ENCODE measurements around the gene ADPRHL1.
A peak's percentile ranks its signal among the peaks of the same experiment; 100 is the strongest.
"Not testable (repeated sequence)": the region's sequence is repeated elsewhere in the genome, so short reads cannot be mapped to it uniquely, and the experiment has no call there.

ADPRHL1 gene

GRCh38 chr13:113454936-113455335 lies 1.6 kb upstream of the ADPRHL1 start:
- DNase-seq, result no peak

- no peak for DNase-seq
These were observed 822 bp downstream of the ADPRHL1 start for GRCh38 chr13:113452466-113452865.

GRCh38 chr13:113451951-113452421 lies 1.3 kb downstream of the ADPRHL1 start:
- DNase-seq, result no peak

- peak; percentile 12 for DNase-seq
These were observed 2.2 kb downstream of the ADPRHL1 start for GRCh38 chr13:113450861-113451620.

GRCh38 chr13:113450348-113450744 lies 2.9 kb downstream of the ADPRHL1 start:
- DNase-seq, result not testable (repeated sequence)

- no peak for DNase-seq
These were observed 3.5 kb downstream of the ADPRHL1 start for GRCh38 chr13:113449693-113450347.

- peak; percentile 58 for DNase-seq
These were observed 4.2 kb downstream of the ADPRHL1 start for GRCh38 chr13:113448885-113449692.

- DNase-seq, result no peak
These were observed 4.8 kb downstream of the ADPRHL1 start for GRCh38 chr13:113448545-113448884.

- no peak for DNase-seq
These were observed 5.7 kb downstream of the ADPRHL1 start for GRCh38 chr13:113447596-113447995.

- DNase-seq, result no peak
These were observed 6.8 kb downstream of the ADPRHL1 start for GRCh38 chr13:113446488-113446854.

GRCh38 chr13:113445791-113446487 lies 7.3 kb downstream of the ADPRHL1 start:
- DNase-seq, result no peak

GRCh38 chr13:113443991-113444390 lies 9.3 kb downstream of the ADPRHL1 start:
- no peak for DNase-seq

- DNase-seq, result no peak
These were observed 10.3 kb downstream of the ADPRHL1 start for GRCh38 chr13:113442985-113443362.

- no peak for DNase-seq
These were observed 10.8 kb downstream of the ADPRHL1 start for GRCh38 chr13:113442354-113442984.

GRCh38 chr13:113441661-113442060 lies 11.6 kb downstream of the ADPRHL1 start:
- DNase-seq, result no peak

- no peak for DNase-seq
These were observed 15.8 kb downstream of the ADPRHL1 start for GRCh38 chr13:113437408-113438010.

GRCh38 chr13:113436866-113437265 lies 16.4 kb downstream of the ADPRHL1 start:
- DNase-seq, result not testable (repeated sequence)

GRCh38 chr13:113435907-113436306 lies 17.4 kb downstream of the ADPRHL1 start:
- not testable (repeated sequence) for DNase-seq

- no peak for DNase-seq
These were observed 19.8 kb downstream of the ADPRHL1 start for GRCh38 chr13:113433391-113433916.

- DNase-seq, result no peak
These were observed 20.6 kb downstream of the ADPRHL1 start for GRCh38 chr13:113432506-113433270.

- no peak for DNase-seq
These were observed 22.1 kb downstream of the ADPRHL1 start for GRCh38 chr13:113431171-113431570.
